AG09319 (cell line): ENCODE data around the gene GRM3.

Experiments used
- DNase-seq: peaks from one replicate; pipeline ENCODE4 v3.0.0-alpha.2; 2010; ENCODE audit warnings: low read depth; ENCODE audit errors: extremely low read depth
- TF ChIP-seq, protein P1 (sequence below): IDR thresholded peaks from 2 replicates; pipeline ENCODE4 v1.5.1; 2011; ENCODE audit warnings: low read depth, mild to moderate bottlenecking, inconsistent platforms, low read length, moderate library complexity

GRM3 gene

GRCh38 chr7:86645676-86646276 lies 2.1 kb downstream of the GRM3 start:
- DNase-seq, result no peak
- TF ChIP-seq, protein P1, sequence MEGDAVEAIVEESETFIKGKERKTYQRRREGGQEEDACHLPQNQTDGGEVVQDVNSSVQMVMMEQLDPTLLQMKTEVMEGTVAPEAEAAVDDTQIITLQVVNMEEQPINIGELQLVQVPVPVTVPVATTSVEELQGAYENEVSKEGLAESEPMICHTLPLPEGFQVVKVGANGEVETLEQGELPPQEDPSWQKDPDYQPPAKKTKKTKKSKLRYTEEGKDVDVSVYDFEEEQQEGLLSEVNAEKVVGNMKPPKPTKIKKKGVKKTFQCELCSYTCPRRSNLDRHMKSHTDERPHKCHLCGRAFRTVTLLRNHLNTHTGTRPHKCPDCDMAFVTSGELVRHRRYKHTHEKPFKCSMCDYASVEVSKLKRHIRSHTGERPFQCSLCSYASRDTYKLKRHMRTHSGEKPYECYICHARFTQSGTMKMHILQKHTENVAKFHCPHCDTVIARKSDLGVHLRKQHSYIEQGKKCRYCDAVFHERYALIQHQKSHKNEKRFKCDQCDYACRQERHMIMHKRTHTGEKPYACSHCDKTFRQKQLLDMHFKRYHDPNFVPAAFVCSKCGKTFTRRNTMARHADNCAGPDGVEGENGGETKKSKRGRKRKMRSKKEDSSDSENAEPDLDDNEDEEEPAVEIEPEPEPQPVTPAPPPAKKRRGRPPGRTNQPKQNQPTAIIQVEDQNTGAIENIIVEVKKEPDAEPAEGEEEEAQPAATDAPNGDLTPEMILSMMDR, result no peak

DNA sequence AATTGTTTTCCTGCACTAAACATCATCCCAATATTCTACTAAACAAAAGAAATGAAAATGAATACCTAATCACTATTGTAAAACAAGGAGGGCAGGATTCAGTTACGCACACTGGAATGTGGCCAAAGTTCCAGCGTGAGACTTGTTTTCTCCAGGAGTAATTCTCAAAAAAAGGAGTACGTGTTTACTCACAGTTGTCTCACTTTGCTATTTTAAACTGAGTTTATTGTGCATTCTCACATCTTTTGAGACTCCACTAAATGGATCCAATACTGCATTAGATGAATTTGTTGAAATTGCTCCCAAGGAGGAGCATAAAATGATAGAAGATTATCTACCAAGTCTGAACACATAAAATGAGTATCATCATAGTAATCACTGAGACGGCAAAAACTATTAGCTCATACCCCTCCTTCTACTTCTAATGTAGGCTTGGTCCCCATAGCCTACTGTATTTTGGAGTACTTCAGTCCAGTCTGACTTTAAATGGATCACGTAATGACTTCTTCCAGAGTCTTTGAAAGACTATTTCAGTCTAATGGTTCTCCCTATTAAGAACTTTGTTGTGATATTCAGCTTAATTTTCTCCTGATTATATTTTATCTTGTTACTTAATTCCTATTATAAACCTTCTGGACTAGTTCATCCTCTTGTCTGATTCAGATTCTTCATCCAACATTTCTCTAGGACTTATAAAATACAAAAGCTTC lies 3.8 kb downstream of the GRM3 start:
- TF ChIP-seq, protein P1, result no peak

DNA sequence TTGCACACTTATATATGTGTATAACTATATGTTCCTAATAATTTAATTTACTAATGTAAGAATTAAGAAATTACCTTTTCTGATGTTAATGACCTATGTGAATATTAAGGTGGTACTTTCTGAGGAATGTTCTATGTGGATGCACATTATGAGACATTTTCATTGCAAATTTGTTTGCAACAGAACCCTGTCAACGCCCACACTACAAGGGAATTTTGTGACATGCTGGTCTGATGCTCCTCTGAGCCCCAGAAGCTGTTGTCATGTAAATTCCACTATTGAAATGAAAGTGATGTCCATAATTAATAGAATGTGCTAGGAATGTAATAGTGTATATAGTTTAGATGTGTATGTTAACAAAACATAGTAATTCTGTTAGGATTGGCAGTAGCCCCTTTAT lies 4.5 kb downstream of the GRM3 start:
- TF ChIP-seq, protein P1, result no peak
- DNase-seq, result no peak

More for the DNA sequence above, 3.8 kb downstream of the GRM3 start:
- no peak for DNase-seq

GRCh38 chr7:86653919-86654659 lies 10.4 kb downstream of the GRM3 start:
- no peak for DNase-seq

GRCh38 chr7:86657948-86658347 lies 14.2 kb downstream of the GRM3 start:
- no peak for DNase-seq
- TF ChIP-seq, protein P1, result no peak

More at GRCh38 chr7:86653919-86654659, 10.4 kb downstream of the GRM3 start:
- TF ChIP-seq, protein P1, result no peak

GRCh38 chr7:86660950-86661462 lies 17.3 kb downstream of the GRM3 start:
- no peak for DNase-seq
- TF ChIP-seq, protein P1, result no peak

- DNase-seq, result no peak
These were observed 20.8 kb downstream of the GRM3 start for GRCh38 chr7:86664486-86664885.

More at GRCh38 chr7:86664486-86664885, 20.8 kb downstream of the GRM3 start:
- TF ChIP-seq, protein P1, result no peak
